Panc1 (cell line): ENCODE measurements around the gene SPATA32. TPM values are rescaled to one million over a fixed set of nuclear protein-coding genes. Genes with fewer than 3 reads are reported as not detected.
"Not testable (repeated sequence)": the region's sequence is repeated elsewhere in the genome, so short reads cannot be mapped to it uniquely, and the experiment has no call there.

ENCODE experiments used
- ATAC-seq: fragments of 200-7000 bp; cut with Tn5 transposase; 2 replicates; pipeline ENCODE4 v1.9.1; 2020; ENCODE audit warnings: mild to moderate bottlenecking, moderate library complexity
- BruUV-seq: library from RNA; stranded (reverse); fragments of 400-500 nt; replicated peaks from 2 replicates; lab custom pipeline; 2021; lab: Mats Ljungman, UMichigan
- CTCF ChIA-PET: fragments of 300-600 bp; sonication (Branson Sonifier 250); formaldehyde crosslinking; loops from one replicate; lab custom pipeline; 2022; ENCODE audit warnings: antibody characterized with exemption; lab: Charles Lee
- POLR2A ChIA-PET: fragments of 300-600 bp; sonication (Branson Sonifier 250); formaldehyde crosslinking; loops from one replicate; lab custom pipeline; 2022; ENCODE audit warnings: antibody characterized with exemption; lab: Charles Lee
- DNase-seq: peaks from one replicate; pipeline ENCODE4 v3.0.0-alpha.2; 2010; ENCODE audit warnings: low read depth, low spot score
- H3K27ac ChIP-seq: 2 replicates; pipeline ENCODE4 v1.5.1; 2011; ENCODE audit warnings: mild to moderate bottlenecking, low read length, inconsistent platforms
- H3K27me3 ChIP-seq: fragments of 200-500 bp; sonication (Bioruptor generic); 2 replicates; pipeline ENCODE4 v1.6.0; 2014; ENCODE audit warnings: low read length, inconsistent platforms; ENCODE audit not compliant: control insufficient read depth, insufficient read depth
- H3K36me3 ChIP-seq: fragments of 200-500 bp; sonication (Bioruptor generic); 2 replicates; pipeline ENCODE4 v1.5.1; 2014; ENCODE audit warnings: inconsistent platforms, mild to moderate bottlenecking, low read length, moderate library complexity; ENCODE audit not compliant: control insufficient read depth, insufficient read depth
- H3K4me1 ChIP-seq: 2 replicates; pipeline ENCODE4 v1.5.1; 2011; ENCODE audit warnings: inconsistent platforms, mild to moderate bottlenecking, low read length, moderate library complexity; ENCODE audit not compliant: control insufficient read depth, insufficient read depth
- H3K4me3 ChIP-seq, 2 experiments: 2 replicates each; pipeline ENCODE4 v1.5.1; 2011 to 2012; ENCODE audit warnings: low read depth in 2 of 2, low read length in 2 of 2, mild to moderate bottlenecking in 2 of 2, inconsistent platforms in 1 of 2, moderate library complexity in 1 of 2
- H3K9me3 ChIP-seq: fragments of 200-500 bp; sonication (Bioruptor generic); 2 replicates; pipeline ENCODE4 v1.5.1; 2014; ENCODE audit warnings: low read depth, mild to moderate bottlenecking, inconsistent platforms, low read length, moderate library complexity; ENCODE audit not compliant: control insufficient read depth, insufficient read depth
- CTCF ChIP-seq: fragments of 450-650 bp; IDR thresholded peaks from 2 replicates; pipeline ENCODE4 v1.5.1; 2017; ENCODE audit warnings: mild to moderate bottlenecking
- POLR2AphosphoS5 ChIP-seq: IDR thresholded peaks from 2 replicates; pipeline ENCODE4 v1.6.1; 2012; ENCODE audit warnings: mild to moderate bottlenecking, low read depth, low read length, moderate library complexity
- REST ChIP-seq, 2 experiments: IDR thresholded peaks; 2 replicates each; pipeline ENCODE4 v1.6.1; 2011 to 2012; ENCODE audit warnings: low read depth in 2 of 2, control low read depth in 1 of 2, low read length in 1 of 2, mild to moderate bottlenecking in 1 of 2, moderate library complexity in 1 of 2; ENCODE audit not compliant: insufficient read depth in 1 of 2
- SIN3A ChIP-seq: IDR thresholded peaks from 2 replicates; pipeline ENCODE4 v1.6.1; 2012; ENCODE audit warnings: low read depth, mild to moderate bottlenecking, low read length, moderate library complexity, borderline replicate concordance; ENCODE audit not compliant: insufficient read depth
- TCF7L2 ChIP-seq: IDR thresholded peaks from 2 replicates; pipeline ENCODE4 v1.6.1; 2011; ENCODE audit warnings: mild to moderate bottlenecking, low read depth, low read length, inconsistent platforms
- in situ Hi-C: cut with HindIII; loops from 2 replicates; pipeline ENCODE4 v1.10.0; 2016; ENCODE audit warnings: low sequenced_read_pairs, low pct_unique_long_range_greater_than_20kb
- intact Hi-C: fragments of 100-400 bp; cut with micrococcal nuclease; formaldehyde crosslinking; loops from one replicate; pipeline ENCODE4 v1.10.0; 2022; ENCODE audit not compliant: unreplicated experiment
- total RNA-seq: library from RNA; stranded (reverse); gene quantifications from one replicate; pipeline ENCODE4 v1.2.1, GENCODE V29; 2021; ENCODE audit not compliant: unreplicated experiment

Gene SPATA32
- total RNA-seq, 1 experiment from 2014 or later: 0.26 TPM

GRCh38 chr17:45302649-45303173 lies 40.8 kb upstream of the SPATA32 start:
- CTCF ChIA-PET: interaction anchor here (0.6 kb wide), 1 partner anchor 335 kb away, joined by 5 read pairs; the partner anchor contains the start of gene C1QL1
- no peak overlapping the region; a peak in 1 of 4 replicates for H3K4me3 ChIP-seq
- peak overlapping the region; percentile 93 for H3K27ac ChIP-seq
- no peak for DNase-seq
- in situ Hi-C loops: no loop called here
- TF ChIP-seq SIN3A (no peak), POLR2AphosphoS5 (no peak), REST (IDR thresholded peaks at IDR 0.05; ENCODE audit: insufficient read depth in 1 of 2, low read depth in 2 of 2, low read length in 1 of 2) (no peak), CTCF (no peak), TCF7L2 (no peak)
- peak; percentile 10; the same call in 1 of the 2 replicates for ATAC-seq
- H3K36me3 ChIP-seq: peaks cover 3% of the 10 kb centered on the region; the same call in 1 of the 2 replicates
- no peaks in the 10 kb centered on the region for H3K9me3 ChIP-seq
- no peaks in the 10 kb centered on the region for H3K27me3 ChIP-seq
- intact Hi-C loops: no loop called here
- POLR2A ChIA-PET: no interaction called here
- H3K4me1 ChIP-seq: peaks cover 89% of the 10 kb centered on the region
- TSS peak; percentile 47 for BruUV-seq

- BruUV-seq, H3K9me3 ChIP-seq, DNase-seq, POLR2A ChIA-PET, H3K27me3 ChIP-seq, in situ Hi-C loops, H3K36me3 ChIP-seq, intact Hi-C loops, ATAC-seq, H3K4me3 ChIP-seq: not testable (repeated sequence)
- H3K27ac ChIP-seq: peak overlapping the region; percentile 93
- peaks cover 88% of the 10 kb centered on the region for H3K4me1 ChIP-seq
- CTCF ChIA-PET: interaction anchor here (0.6 to 0.7 kb wide), 2 partner anchors 18 to 418 kb away, joined by 4 to 9 read pairs; no protein-coding TSS in a partner anchor
Observed at GRCh38 chr17:45302220-45302619, 40.3 kb upstream of the SPATA32 start.

- ATAC-seq (no peak), DNase-seq (no peak)
- intact Hi-C loops (no loop called here), in situ Hi-C loops (no loop called here)
- H3K4me1 ChIP-seq: peaks cover 88% of the 10 kb centered on the region
- H3K4me3 ChIP-seq: no peak overlapping the region
- POLR2A ChIA-PET: no interaction called here
- no peaks in the 10 kb centered on the region for H3K9me3 ChIP-seq
- no peaks in the 10 kb centered on the region for H3K27me3 ChIP-seq
- BruUV-seq: no TSS peak
- TF ChIP-seq REST (IDR thresholded peaks at IDR 0.05; ENCODE audit: insufficient read depth in 1 of 2, low read depth in 2 of 2, low read length in 1 of 2) (no peak), POLR2AphosphoS5 (no peak), SIN3A (no peak), CTCF (no peak), TCF7L2 (no peak)
- H3K36me3 ChIP-seq: peaks cover 3% of the 10 kb centered on the region; the same call in 1 of the 2 replicates
- H3K27ac ChIP-seq: peak overlapping the region; percentile 93
- CTCF ChIA-PET: interaction anchor here (0.6 to 0.7 kb wide), 2 partner anchors 18 to 418 kb away, joined by 4 to 9 read pairs; no protein-coding TSS in a partner anchor
Observed at GRCh38 chr17:45301674-45302073, 39.8 kb upstream of the SPATA32 start.
